Right renal pelvis (tissue), 4 donors: ENCODE measurements around the gene LRRC49. TPM values are rescaled to one million over a fixed set of nuclear protein-coding genes. Genes with fewer than 3 reads are reported as not detected.
A peak's percentile ranks its signal among the peaks of the same experiment; 100 is the strongest.
"Not testable (repeated sequence)": the region's sequence is repeated elsewhere in the genome, so short reads cannot be mapped to it uniquely, and the experiment has no call there.

Source experiments
- DNase-seq, 4 donors: peaks; one replicate each; pipeline ENCODE4 v3.0.0-alpha.2; 2013; ENCODE audit warnings: low read depth in 4 of 4, low spot score in 3 of 4, missing footprints in 1 of 4
- polyA plus RNA-seq, 4 donors: library from polyadenylated mRNA; unstranded; fragments of 120-200 nt; gene quantifications; one replicate each; pipeline ENCODE4 v1.2.1, GENCODE V29; 2013; ENCODE audit not compliant: insufficient read length in 4 of 4

LRRC49 gene
- polyA plus RNA-seq, 4 donors, result 16.4 to 21.0 (median 19.0) TPM

DNA sequence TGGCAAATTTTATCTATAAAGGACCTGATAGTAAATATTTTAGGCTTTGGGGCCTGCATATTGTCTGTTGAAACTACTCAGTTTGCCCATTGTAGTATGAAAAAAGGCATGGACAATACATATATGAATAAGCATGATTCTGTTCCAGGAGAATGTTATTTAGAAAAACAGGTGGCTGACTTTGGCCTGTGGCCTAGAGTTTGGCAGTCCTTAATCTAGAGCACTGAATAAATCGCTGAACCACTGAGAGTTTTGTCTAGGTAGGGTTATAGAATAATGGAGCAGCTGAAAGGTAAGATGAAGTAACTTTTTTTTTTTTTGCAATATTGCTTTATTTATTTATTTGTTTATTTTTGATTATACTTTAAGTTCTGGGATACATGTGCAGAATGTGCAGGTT, 75.0 kb downstream of the LRRC49 start:
- no peak for DNase-seq

DNA sequence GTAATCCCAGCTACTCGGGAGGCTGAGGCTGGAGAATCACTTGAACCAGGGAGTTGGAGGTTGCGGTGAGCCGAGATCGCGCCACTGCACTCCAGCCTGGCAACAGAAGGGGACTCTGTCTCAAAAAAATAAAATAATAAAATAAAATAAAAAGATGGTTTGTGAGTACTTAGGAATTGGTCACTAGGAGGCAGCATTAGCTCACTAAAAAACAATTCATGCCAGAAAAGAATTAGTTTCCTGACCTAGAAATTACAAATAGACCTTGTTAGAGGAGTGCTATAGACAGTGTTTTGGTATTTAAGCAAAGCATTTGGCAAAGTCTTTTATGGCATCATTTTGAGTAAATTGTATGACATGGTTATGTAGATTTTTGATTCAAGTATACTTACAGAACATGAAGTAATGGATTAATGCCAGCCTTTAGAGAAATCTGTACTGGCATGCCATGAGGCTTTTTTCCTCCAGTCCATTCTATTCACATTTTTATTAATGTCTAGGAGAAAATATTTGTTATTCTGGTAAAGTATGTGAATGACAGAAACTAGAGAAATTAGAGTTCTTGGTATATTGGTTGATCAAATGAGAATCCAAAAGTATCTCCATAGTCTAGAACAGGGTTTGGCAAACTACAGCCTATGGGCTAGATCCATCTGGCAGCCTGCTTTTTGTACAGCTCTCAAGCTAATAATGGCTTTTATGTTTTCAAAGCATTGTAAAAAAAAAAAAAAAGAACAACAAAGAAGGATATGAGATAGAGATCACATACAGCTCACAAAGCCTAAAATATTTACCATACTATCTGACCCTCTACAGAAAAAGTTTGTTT, 81.6 kb downstream of the LRRC49 start:
- peak in 2 of 4 donors; percentile 9 to 10 for DNase-seq

DNA sequence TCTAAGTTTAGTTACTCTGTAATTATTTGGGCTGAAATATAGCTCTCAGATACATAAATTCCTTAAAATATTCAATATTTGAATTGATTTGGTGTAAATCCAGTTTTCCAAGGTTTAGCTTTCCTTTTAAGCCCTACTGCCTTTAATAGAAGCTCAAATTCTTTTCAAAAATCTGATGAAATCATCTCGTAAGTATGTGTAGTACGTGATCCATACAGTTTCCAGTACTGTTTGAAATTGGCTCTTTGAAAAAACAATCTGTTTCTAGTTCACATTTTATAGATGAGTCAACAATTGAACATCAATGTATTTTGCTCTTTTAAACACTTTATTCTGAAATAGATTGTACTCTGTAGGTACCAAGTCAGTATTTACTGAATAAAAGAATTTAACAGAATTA, 84.2 kb downstream of the LRRC49 start:
- no peak for DNase-seq

- DNase-seq, result peak in 2 of 4 donors; percentile 43 to 61
Observed at GRCh38 chr15:70995383-70995970, 102.9 kb downstream of the LRRC49 start.

- no peak for DNase-seq
Observed at GRCh38 chr15:70998319-70998718, 105.7 kb downstream of the LRRC49 start.

GRCh38 chr15:71002316-71002715, 109.7 kb downstream of the LRRC49 start:
- peak in 1 of 4 donors; percentile 33 for DNase-seq

GRCh38 chr15:71003319-71003718, 110.7 kb downstream of the LRRC49 start:
- no peak for DNase-seq

DNA sequence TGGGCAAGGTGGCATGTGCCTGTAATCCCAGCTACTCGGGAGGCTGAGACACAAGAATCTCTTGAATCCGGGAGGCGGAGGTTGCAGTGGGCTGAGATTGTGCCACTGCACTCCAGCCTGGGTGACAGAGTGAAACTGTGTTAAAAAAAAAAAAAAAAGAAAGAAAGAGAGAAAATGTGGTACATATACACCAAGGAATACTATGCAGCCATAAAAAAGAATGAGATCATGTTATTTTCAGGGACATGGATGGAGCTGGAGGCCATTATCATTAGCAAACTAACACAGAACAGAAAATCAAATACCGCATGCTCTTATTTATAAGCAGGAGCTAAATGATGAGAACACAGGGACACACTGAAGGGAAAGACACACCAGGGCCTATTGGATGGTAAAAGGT, 111.9 kb downstream of the LRRC49 start:
- DNase-seq, result not testable (repeated sequence)

GRCh38 chr15:71005895-71006294, 113.3 kb downstream of the LRRC49 start:
- DNase-seq, result no peak

GRCh38 chr15:71008250-71008870, 115.7 kb downstream of the LRRC49 start:
- DNase-seq, result no peak

DNA sequence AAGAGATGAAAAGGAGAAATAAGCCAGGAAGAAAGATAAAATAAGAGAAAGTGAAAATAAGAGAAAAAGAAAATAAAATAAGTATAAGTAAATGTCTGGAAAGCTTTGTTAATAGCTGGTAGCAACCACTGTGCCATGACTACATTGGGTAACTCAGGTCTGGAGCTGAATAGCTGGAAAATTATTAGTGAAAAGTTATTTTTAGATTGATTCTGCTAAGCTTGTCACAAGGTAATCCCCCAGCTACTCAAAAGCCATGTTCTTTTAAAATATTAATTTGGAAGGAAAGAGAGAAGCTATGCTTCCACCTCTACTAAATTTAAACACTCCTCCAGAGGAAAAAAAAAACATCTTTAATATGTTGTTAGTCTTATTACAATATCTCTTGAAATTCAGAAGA, 117.8 kb downstream of the LRRC49 start:
- no peak for DNase-seq

- no peak for DNase-seq
Observed at GRCh38 chr15:71010997-71011396, 118.4 kb downstream of the LRRC49 start.

- DNase-seq, result peak in 1 of 4 donors; percentile 20
Observed at GRCh38 chr15:71011503-71012155, 119.0 kb downstream of the LRRC49 start.

- DNase-seq, result no peak
Observed at GRCh38 chr15:71013446-71013845, 120.8 kb downstream of the LRRC49 start.

- no peak for DNase-seq
Observed at GRCh38 chr15:71015342-71015741, 122.7 kb downstream of the LRRC49 start.

- not testable (repeated sequence) for DNase-seq
Observed at GRCh38 chr15:71031232-71031631, 138.6 kb downstream of the LRRC49 start.

DNA sequence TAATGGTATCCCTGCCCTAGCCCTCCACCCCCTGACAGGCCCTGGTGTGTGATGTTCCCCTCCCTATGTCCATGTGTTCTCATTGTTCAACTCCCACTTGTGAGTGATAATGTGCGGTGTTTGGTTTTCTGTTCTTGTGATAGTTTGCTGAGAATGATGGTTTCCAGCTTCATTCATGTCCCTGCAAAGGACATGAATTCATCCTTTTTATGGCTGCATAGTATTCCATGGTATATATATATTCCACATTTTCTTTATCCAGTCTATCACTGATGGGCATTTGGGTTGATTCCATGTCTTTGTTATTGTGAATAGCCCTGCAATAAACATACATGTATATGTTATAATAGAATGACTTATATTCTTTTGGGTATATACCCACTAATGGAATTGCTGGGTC, 142.9 kb downstream of the LRRC49 start:
- DNase-seq, result not testable (repeated sequence)

- DNase-seq, result no peak
Observed at GRCh38 chr15:71042356-71042922, 149.8 kb downstream of the LRRC49 start.

DNA sequence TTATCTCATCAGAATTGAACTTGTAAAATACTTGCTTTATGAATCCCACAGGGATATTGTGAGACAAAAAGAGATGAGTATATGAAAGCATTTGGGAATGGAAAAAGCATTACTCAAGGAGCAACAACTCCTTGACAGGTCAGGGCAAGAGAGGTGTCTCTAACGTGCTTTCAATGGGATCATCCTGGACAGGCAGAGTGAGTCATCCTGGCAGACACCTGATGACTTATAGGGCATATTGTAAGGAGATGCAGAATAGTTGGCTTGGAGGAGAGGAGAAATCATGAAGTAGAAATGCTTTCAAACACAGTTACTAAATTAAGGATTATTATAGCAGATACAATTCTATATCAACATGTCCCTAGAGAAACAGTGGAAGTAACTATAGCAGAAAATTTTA, 150.7 kb downstream of the LRRC49 start:
- DNase-seq, result no peak

DNA sequence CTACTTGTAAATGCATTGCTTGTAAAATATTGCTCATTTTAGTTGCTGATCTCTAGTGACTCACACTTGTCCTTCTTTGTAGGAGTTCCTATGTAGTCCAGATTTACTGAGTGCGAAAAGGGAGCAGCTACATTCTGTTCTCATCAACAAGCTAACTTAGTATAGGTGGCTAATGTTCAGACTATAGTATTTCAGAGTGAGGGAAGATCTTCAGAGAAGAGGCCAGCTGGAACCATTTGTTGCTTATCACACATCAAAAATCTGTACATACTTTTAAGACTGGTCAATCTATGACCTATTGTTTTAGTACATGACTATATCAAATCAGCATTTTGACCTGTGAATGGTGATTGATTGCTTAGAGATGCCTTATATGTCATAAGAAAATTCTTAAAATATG, 151.4 kb downstream of the LRRC49 start:
- DNase-seq, result no peak

GRCh38 chr15:71046146-71046545, 153.5 kb downstream of the LRRC49 start:
- DNase-seq, result not testable (repeated sequence)
